HG02938 (cell line): Measurements from ENCODE around the gene CT47C1.
"Not testable (repeated sequence)": the region's sequence is repeated elsewhere in the genome, so short reads cannot be mapped to it uniquely, and the experiment has no call there.

Source experiments
- ATAC-seq: cut with Tn5 transposase; IDR thresholded peaks from one replicate; pipeline ENCODE4 v1.9.1; 2021; ENCODE audit warnings: mild to moderate bottlenecking, moderate library complexity; ENCODE audit not compliant: unreplicated experiment

The CT47C1 gene

GRCh38 chrX:119072744-119073143 lies at the start of gene CT47C1:
Gene CT47C1, plus strand, starts transcription at chrX:119072993. Its CDS starts 233 bp downstream, at chrX:119073226.
- no peak for ATAC-seq

DNA sequence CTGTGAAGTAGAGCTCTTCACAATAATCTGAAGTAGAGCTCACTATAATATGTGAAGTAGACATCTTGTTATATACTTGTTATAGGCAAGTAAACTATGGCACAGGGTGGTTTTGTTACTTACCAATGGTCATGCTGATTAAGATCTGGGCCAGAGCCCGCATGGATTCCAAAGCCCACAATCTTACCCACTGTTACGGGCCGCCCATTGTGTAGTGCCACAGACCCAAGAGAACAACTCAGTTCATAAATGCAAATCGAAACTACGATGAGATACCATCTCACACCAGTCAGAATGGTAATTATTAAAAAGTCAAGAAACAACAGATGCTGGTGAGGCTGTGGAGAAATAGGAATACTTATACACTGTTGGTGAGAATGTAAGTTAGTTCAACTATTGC lies 46.9 kb upstream of the CT47C1 start:
- no peak for ATAC-seq

DNA sequence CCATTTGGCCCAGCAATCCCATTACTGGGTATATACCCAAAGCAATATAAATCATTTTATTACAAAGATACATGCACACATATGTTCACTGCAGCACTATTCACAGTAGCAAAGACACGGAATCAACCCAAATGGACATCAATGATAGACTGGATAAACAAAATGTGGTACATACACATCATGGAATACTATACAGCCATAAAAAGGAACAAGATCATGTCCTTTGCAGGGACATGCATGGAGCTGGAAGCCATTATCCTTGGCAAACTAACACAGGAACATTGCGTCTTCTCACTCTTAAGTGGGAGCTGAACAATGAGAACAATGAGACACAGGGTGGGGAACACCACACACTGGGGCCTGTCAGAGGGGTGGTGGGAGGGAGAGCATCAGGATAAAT lies 46.4 kb upstream of the CT47C1 start:
- not testable (repeated sequence) for ATAC-seq

DNA sequence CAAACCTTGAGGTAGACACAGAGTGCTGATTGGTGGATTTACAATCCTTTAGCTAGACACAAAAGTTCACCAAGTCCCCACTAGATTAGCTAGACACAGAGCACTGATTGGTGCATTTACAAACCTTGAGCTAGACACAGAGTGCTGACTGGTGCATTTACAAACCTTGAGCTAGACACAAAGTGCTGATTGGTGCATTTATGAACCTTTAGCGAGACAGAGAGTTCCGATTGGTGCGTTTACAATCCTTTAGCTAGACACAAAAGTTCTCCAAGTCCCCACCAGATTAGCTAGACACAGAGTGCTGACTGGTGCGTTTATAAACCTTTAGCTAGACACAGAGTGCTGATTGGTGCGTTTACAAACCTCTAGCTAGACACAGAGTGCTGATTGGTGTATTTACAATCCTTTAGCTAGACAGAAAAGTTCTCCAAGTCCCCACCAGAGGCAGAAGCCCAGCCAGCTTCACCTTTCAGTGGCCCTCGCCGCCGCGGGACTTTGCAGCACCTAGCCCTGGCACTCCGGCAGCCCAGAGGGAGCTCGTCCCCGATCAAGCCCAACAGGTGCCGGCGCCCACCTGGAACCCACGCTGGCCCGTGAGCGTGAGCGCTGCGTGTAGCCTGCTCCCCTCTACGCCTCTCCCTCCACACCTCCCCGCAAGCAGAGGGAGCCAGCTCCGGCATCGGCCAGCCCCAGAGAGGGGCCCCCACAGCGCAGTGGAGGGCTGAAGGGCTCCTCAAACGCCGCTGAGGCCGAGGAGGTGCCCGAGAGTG lies 44.6 kb upstream of the CT47C1 start:
- not testable (repeated sequence) for ATAC-seq

- ATAC-seq = no peak
Observed at GRCh38 chrX:119028733-119029330, 44.0 kb upstream of the CT47C1 start.

DNA sequence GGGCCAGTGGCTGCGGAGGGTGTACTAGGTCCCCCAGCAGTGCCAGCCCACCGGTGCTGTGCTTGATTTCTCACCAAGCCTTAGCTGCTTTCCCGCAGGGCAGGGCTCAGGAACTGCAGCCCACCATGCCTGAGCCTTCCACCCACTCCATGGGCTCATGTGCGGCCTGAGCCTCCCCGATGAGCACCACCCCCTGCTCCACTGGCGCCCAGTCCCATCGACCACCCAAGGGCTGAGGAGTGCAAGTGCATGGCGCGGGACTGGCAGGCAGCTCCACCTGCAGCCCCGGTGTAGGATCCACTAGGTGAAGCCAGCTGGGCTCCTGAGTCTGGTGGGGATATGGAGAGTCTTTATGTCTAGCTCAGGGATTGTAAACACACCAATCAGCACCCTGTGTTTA lies 43.1 kb upstream of the CT47C1 start:
- ATAC-seq = not testable (repeated sequence)

DNA sequence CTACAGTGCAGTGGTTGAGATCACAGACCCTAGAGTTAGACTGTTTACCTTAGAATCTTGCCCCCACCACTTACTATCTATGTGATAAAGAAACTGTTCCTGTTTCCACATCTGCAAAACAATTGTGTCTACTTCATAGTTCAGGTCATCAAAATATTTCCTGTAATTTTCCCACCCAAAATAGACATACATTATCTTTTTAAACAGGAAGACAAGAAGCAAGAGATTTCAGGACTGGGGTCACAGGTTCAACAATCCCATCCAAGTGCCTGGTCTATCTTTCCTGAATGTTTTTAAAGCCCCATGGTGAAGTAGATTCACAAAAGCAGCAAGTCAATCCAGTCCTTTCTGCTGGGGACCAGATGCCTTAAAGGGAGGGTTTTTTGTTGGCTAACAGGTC lies 41.8 kb upstream of the CT47C1 start:
- no peak for ATAC-seq

GRCh38 chrX:119036107-119037029 lies 36.4 kb upstream of the CT47C1 start:
- ATAC-seq = no peak

GRCh38 chrX:119040432-119040831 lies 32.4 kb upstream of the CT47C1 start:
- ATAC-seq = no peak

GRCh38 chrX:119041175-119041574 lies 31.6 kb upstream of the CT47C1 start:
- ATAC-seq = no peak

GRCh38 chrX:119042040-119042439 lies 30.8 kb upstream of the CT47C1 start:
- no peak for ATAC-seq

DNA sequence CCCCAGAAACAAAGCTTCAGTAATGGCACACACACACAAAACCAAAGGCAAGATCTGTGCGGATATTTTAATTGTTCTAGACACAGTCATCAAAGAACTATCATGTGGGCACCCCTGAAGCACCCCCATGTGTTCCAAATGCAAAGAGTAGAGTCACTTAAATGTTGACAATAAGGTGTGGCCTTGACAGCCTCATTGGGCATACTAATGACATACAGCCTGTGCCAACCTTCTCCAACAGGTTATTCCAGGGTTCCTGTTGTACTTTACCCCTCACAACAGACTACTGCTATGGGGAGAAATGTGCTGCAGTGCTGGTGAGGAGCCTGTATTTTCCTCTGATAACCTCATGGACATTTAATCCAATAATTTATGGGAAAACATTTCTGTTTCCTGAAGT lies 29.8 kb upstream of the CT47C1 start:
- ATAC-seq = no peak

DNA sequence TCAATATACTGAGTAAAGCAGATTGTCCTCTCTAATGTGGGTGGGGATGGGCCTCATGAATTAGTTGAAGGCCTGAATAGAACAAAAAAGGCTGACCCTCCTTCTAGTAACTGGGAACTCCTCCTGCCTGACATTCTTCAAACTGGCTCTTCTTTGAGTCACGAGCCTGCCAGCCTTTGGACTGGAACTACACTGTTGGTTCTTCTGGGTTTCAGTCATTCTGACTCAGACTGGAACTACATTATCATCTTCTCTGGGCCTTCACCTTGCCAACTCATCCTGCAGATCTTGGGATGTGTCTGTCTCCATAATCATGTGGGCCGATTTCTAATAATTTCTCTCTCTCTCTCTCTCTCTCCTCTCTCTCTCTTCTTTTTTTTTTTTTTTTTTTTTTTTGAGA lies 26.9 kb upstream of the CT47C1 start:
- no peak for ATAC-seq

DNA sequence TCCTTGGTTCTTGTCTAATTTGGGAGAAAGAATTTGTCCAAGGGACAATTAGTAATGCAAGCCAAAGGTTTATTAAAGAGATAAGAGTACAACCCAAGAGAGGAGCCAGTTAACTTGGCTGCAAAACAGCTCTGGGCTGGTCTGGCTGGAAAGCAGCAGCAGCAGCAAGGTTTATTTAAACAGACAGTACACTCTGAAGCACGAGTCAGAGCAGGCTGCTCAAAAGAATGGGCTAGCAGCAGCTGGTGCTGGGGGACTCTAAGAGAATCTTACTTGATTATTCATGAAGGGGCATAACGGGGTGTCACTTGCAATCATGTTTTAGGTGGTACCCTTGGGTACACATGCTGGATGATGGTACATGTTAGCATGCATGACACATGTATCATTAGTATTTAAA lies 17.1 kb upstream of the CT47C1 start:
- no peak for ATAC-seq

DNA sequence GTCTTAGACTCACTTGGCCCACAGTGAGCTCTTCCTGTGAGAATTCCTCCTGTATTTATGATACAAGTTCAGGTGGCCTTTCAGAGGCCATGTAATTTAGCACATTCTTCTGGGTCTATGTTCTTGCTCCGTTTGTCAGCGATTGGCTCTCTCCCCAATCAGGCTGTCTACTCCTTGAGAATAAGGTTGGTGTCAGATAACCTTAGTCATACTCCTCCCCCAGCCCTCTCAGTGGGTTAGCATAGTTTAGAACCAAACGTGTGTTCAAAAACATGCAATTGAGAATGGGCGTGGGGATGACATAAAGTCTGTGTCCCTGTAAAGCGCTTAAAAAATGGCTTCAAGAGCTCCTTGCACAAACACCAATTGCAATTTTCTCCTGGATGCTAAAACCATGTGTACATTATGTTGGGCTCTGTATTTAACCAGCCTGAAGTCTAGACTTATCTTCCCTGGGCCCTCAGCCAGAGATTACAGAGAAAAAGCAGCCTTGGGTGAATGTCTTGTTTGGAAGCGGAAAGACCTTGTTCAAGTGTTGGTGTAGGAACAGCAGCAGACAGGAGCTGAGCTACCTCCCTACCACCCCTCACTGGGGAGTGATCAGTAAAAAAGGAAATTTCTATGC lies 9.9 kb upstream of the CT47C1 start:
- ATAC-seq = no peak

GRCh38 chrX:119063428-119063827 lies 9.4 kb upstream of the CT47C1 start:
- ATAC-seq = no peak

- ATAC-seq = no peak
Observed at GRCh38 chrX:119067023-119067739, 5.6 kb upstream of the CT47C1 start.

GRCh38 chrX:119069128-119069527 lies 3.7 kb upstream of the CT47C1 start:
- ATAC-seq = no peak

- ATAC-seq = no peak
Observed at GRCh38 chrX:119069762-119070161, 3.0 kb upstream of the CT47C1 start.

GRCh38 chrX:119071381-119071780 lies 1.4 kb upstream of the CT47C1 start:
- peak; percentile 47 for ATAC-seq
